Measurements from ENCODE around the gene ERC2. TPM values are rescaled to one million over a fixed set of nuclear protein-coding genes. Genes with fewer than 3 reads are reported as not detected.

ERC2 gene
- total RNA-seq, 1 donor from 2014 or later: 7.4 TPM

GRCh38 chr3:55604402-55604801 is 863.9 kb downstream of the ERC2 start:
- H3K4me3 ChIP-seq (ENCODE audit: insufficient read depth, low read depth, low read length): no peak overlapping the region
- TF ChIP-seq CTCF (IDR thresholded peaks at IDR 0.05; ENCODE audit: insufficient read depth, low read depth, low read length) (no peak), EZH2 (IDR thresholded peaks at IDR 0.05; ENCODE audit: insufficient read depth, low read length) (no peak)
- Mint-ChIP-seq H3K4me3 (ENCODE audit: unreplicated experiment) (no peak overlapping the region), H3K4me1 (ENCODE audit: low read depth, unreplicated experiment) (no peaks in the 10 kb centered on the region), H3K9me3 (ENCODE audit: unreplicated experiment) (no peaks in the 10 kb centered on the region), H3K36me3 (ENCODE audit: low read depth, unreplicated experiment) (no peaks in the 10 kb centered on the region), H3K27me3 (ENCODE audit: low read depth, unreplicated experiment) (no peaks in the 10 kb centered on the region), H3K27ac (ENCODE audit: unreplicated experiment) (no peak overlapping the region)
- no peaks in the 10 kb centered on the region for H3K27me3 ChIP-seq (ENCODE audit: insufficient read depth, low read length)
- no peak overlapping the region for H3K27ac ChIP-seq (ENCODE audit: low read depth, low read length)
- H3K79me2 ChIP-seq (ENCODE audit: insufficient read depth, low read length): no peaks in the 10 kb centered on the region
- H4K20me1 ChIP-seq (ENCODE audit: insufficient read depth, low read length): no peaks in the 10 kb centered on the region
- H3K36me3 ChIP-seq (ENCODE audit: insufficient read depth, low read length): no peaks in the 10 kb centered on the region
- H2AFZ ChIP-seq (ENCODE audit: low read depth, low read length): no peak overlapping the region
- no peaks in the 10 kb centered on the region for H3K4me1 ChIP-seq (ENCODE audit: insufficient read depth, low read length)
- H3K9ac ChIP-seq (ENCODE audit: low read length): no peak overlapping the region
- no peaks in the 10 kb centered on the region for H3K9me3 ChIP-seq (ENCODE audit: insufficient read depth, low read depth, low read length)
- DNase-seq (ENCODE audit: low read depth) (no peak), FAIRE-seq (no peak)
- H3K4me2 ChIP-seq (ENCODE audit: low read length): no peak overlapping the region

GRCh38 chr3:55601366-55602080 is 866.7 kb downstream of the ERC2 start:
- Mint-ChIP-seq H3K36me3 (ENCODE audit: low read depth, unreplicated experiment) (no peaks in the 10 kb centered on the region), H3K27me3 (ENCODE audit: low read depth, unreplicated experiment) (no peaks in the 10 kb centered on the region), H3K4me1 (ENCODE audit: low read depth, unreplicated experiment) (no peaks in the 10 kb centered on the region), H3K4me3 (ENCODE audit: unreplicated experiment) (no peak overlapping the region), H3K9me3 (ENCODE audit: unreplicated experiment) (no peaks in the 10 kb centered on the region), H3K27ac (ENCODE audit: unreplicated experiment) (no peak overlapping the region)
- no peak overlapping the region for H3K27ac ChIP-seq (ENCODE audit: low read depth, low read length)
- no peaks in the 10 kb centered on the region for H3K9me3 ChIP-seq (ENCODE audit: insufficient read depth, low read depth, low read length)
- no peak overlapping the region for H2AFZ ChIP-seq (ENCODE audit: low read depth, low read length)
- FAIRE-seq (no peak), DNase-seq (ENCODE audit: low read depth) (no peak)
- no peaks in the 10 kb centered on the region for H4K20me1 ChIP-seq (ENCODE audit: insufficient read depth, low read length)
- no peak overlapping the region for H3K4me3 ChIP-seq (ENCODE audit: insufficient read depth, low read depth, low read length)
- H3K4me1 ChIP-seq (ENCODE audit: insufficient read depth, low read length): no peaks in the 10 kb centered on the region
- H3K27me3 ChIP-seq (ENCODE audit: insufficient read depth, low read length): no peaks in the 10 kb centered on the region
- H3K4me2 ChIP-seq (ENCODE audit: low read length): no peak overlapping the region
- no peaks in the 10 kb centered on the region for H3K36me3 ChIP-seq (ENCODE audit: insufficient read depth, low read length)
- no peaks in the 10 kb centered on the region for H3K79me2 ChIP-seq (ENCODE audit: insufficient read depth, low read length)
- H3K9ac ChIP-seq (ENCODE audit: low read length): no peak overlapping the region
- no peak for TF ChIP-seq CTCF (IDR thresholded peaks at IDR 0.05; ENCODE audit: insufficient read depth, low read depth, low read length)
- TF ChIP-seq EZH2 (IDR thresholded peaks at IDR 0.05; ENCODE audit: insufficient read depth, low read length): no peak

DNA sequence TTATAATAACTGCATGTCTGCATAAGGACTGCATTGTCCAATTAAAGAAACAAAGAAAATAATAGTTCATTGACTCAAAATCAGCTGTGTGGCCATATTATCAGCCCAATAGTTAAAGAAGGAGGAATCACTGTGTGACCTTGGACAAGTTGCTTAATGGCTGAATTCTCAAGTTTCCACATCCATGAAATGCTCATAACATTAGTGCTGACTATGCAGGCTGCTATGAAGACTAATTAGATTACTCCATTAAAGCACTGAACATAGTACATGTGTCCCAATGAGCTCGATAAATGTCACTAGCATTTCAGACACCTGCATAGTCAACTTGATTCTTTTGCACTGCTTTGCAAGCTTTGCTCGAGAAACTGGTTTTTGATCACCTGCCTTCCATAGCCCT is 870.0 kb downstream of the ERC2 start:
- Mint-ChIP-seq H3K4me3 (ENCODE audit: unreplicated experiment) (no peak overlapping the region), H3K27me3 (ENCODE audit: low read depth, unreplicated experiment) (no peaks in the 10 kb centered on the region), H3K27ac (ENCODE audit: unreplicated experiment) (no peak overlapping the region), H3K36me3 (ENCODE audit: low read depth, unreplicated experiment) (no peaks in the 10 kb centered on the region), H3K9me3 (ENCODE audit: unreplicated experiment) (no peaks in the 10 kb centered on the region), H3K4me1 (ENCODE audit: low read depth, unreplicated experiment) (no peaks in the 10 kb centered on the region)
- no peak overlapping the region for H3K27ac ChIP-seq (ENCODE audit: low read depth, low read length)
- TF ChIP-seq CTCF (IDR thresholded peaks at IDR 0.05; ENCODE audit: insufficient read depth, low read depth, low read length): no peak
- TF ChIP-seq EZH2 (IDR thresholded peaks at IDR 0.05; ENCODE audit: insufficient read depth, low read length): no peak
- no peak overlapping the region for H2AFZ ChIP-seq (ENCODE audit: low read depth, low read length)
- H3K9me3 ChIP-seq (ENCODE audit: insufficient read depth, low read depth, low read length): no peaks in the 10 kb centered on the region
- no peak for FAIRE-seq
- H3K79me2 ChIP-seq (ENCODE audit: insufficient read depth, low read length): no peaks in the 10 kb centered on the region
- no peaks in the 10 kb centered on the region for H4K20me1 ChIP-seq (ENCODE audit: insufficient read depth, low read length)
- H3K4me2 ChIP-seq (ENCODE audit: low read length): no peak overlapping the region
- no peaks in the 10 kb centered on the region for H3K27me3 ChIP-seq (ENCODE audit: insufficient read depth, low read length)
- no peak overlapping the region for H3K9ac ChIP-seq (ENCODE audit: low read length)
- no peak for DNase-seq (ENCODE audit: low read depth)
- no peak overlapping the region for H3K4me3 ChIP-seq (ENCODE audit: insufficient read depth, low read depth, low read length)
- H3K36me3 ChIP-seq (ENCODE audit: insufficient read depth, low read length): no peaks in the 10 kb centered on the region
- no peaks in the 10 kb centered on the region for H3K4me1 ChIP-seq (ENCODE audit: insufficient read depth, low read length)

All from astrocyte (in vitro differentiated cells and primary cell).